IPS-NIHi7 (cell line): Measurements from ENCODE around the gene ENTPD1.

Experiments
- DNase-seq: peaks from one replicate; pipeline ENCODE4 v3.0.0; 2012; ENCODE audit warnings: mixed read lengths; ENCODE audit errors: extremely low spot score

The ENTPD1 gene

DNA sequence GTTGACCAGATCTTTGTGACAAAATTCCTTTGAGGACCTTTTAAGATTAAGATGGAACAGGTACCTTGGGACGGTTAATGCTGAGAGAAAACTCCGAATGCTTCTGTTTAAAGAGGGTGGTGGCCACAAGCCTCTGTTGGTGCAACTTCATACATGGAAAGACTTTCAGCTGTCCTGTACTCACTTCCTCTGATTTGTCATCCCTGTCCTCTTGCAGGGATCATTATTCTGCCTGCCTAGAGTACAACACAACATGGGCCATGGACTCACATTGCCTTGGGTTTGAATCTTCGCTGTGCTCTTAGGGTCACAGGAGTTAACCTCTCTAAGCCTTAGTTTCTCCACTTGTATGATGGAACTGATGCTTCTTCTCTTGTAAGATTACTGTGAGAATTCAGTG, 75.1 kb downstream of the ENTPD1 start:
- no peak for DNase-seq

DNA sequence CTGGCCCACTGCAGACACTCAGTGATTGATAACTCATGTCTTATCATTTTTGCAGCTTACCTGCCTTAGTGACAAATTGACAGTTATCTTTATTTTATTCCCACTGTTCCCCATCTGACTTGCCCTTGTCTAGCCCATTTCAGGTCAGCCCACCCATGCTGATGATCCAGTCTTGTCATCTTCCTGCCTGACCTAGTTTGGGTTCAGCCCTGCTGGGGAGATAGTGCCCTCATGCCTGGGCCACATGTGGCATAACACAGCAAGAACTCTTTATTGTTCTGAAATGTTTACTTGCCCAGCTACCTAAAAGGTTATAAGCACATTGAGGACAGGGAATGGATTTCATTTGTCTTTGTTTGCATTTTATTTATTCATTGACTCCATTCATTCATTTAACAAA, 75.6 kb downstream of the ENTPD1 start:
- DNase-seq, result no peak

DNA sequence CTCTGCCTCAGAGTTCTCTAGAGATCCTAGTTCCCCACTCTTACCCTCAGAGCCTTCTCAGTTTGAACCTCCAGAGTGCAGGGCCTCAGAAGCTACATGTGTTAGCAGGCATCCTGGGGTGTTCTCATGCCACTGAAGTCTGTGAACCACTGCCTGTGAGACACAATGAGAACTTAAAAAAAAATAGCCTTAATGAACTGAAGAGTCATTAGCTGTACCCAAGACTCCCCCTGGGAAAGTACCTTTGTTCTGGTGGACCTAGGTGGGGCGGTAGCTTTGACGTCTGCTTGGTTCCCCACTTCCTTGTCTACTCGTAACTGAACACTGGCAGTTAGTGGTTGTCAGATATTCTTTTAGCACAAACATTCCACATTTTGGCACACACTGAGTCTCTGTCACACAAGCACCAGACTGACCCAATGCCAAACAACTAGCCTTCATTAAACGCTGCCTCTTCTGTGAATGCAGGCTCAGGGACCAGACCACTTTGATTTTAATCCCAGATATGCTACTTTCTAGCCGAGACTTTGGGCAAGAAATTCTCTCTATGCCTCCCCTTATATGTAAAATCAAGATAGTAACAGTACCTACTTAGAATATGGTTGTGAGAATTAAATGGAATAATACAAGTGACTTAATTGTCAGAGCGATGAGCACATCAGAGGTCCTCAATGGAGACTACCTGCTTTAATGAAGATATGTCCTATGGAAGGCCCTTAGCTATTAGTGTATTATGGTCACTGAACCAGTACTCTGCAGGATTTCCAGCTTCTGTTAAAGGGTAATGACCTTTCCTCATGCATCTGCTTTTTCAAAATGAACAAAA, 76.5 kb downstream of the ENTPD1 start:
- no peak for DNase-seq

DNA sequence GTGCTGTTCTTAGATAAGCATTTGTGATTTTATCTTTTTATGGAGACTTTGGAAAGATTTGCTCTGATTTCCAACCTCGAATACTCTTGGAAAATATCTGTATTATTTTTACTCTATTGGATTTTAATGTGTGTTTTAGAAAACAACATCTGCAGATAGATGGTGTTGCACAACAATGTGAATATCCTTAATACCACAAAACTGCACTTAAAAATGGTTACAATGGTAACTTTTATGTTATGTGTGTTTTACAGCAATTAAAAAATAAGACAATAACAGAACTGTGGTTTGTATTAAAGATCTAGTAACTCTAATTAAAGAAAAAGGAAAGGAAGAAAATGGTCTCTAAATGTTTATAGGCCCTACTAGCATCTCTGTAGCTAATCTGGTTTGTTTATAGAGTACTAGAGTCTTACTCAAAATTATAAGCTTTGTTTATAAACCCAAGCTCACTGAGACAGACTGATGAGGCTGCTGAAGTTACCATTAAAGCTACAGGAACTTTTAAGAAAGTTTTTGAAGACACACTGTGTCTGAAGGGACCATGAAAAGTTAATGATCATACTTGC, 77.2 kb downstream of the ENTPD1 start:
- DNase-seq, result no peak

DNA sequence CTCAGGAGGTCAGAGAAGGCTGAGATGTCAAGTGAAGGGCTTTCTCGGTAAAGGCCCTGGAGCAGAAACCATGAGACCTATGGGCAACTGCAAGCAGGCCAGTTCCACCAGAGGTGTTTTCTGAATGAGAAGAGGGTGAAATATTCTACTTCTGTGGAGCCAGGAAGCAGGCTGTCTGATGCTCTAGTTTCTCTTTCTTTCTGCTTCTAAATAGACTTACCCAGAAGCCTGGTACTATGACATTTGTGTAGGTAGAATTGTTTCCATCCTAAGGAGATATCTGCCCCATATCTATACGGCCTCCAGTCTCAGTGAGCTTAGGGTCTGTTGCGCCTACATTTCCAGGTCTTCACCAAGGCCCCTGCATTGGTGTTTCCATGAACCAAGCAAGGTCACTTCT, 78.4 kb downstream of the ENTPD1 start:
- no peak for DNase-seq

DNA sequence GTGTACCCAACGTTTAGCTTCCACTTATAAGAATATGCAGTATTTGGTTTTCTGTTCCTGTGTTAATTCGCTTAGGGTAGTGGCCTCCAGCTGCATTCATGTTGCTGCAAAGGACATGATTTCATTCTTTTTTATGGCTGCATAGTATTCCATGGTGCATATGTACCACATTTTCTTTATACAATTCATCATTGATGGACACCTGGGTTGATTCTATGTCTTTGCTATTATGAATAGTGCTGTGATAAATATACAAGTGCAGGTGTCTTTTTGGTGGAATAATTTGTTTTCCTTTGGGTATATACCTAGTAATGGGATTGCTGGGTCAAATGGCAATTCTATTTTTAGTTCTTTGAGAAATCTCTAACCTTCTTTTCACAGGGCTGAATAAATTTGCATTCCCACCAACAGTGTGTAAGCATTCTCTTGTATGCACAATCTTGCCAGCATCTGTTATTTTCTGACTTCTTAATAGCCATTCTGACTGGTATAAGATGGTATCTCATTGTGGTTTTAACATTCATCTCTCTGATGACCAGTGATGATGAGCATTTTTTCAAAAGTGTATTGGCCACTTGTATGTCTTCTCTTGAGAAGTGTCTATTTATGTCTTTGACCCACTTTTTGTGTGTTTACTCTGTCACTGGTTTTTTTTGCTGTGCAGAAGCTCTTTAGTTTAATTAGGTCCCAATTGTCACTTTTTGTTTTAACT, 79.3 kb downstream of the ENTPD1 start:
- DNase-seq, result no peak

DNA sequence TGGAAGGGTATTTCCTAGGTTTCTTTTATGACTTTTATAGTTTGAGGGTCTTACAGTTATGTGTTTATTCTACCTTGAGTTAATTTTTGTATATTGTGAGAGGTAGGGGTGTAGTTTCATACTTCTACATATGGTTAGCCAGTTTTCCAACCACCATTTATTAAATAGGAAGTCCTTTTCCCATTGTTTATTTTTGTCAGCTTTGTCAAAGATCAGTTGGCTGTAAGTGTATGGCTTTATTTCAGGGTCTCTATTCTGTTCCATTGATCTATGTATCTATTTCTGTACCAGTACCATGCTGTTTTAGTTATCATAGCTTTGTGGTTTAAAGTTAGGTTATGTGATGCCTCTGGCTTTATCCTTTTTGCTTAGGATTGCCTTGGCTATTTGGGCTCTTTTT, 79.9 kb downstream of the ENTPD1 start:
- no peak for DNase-seq

DNA sequence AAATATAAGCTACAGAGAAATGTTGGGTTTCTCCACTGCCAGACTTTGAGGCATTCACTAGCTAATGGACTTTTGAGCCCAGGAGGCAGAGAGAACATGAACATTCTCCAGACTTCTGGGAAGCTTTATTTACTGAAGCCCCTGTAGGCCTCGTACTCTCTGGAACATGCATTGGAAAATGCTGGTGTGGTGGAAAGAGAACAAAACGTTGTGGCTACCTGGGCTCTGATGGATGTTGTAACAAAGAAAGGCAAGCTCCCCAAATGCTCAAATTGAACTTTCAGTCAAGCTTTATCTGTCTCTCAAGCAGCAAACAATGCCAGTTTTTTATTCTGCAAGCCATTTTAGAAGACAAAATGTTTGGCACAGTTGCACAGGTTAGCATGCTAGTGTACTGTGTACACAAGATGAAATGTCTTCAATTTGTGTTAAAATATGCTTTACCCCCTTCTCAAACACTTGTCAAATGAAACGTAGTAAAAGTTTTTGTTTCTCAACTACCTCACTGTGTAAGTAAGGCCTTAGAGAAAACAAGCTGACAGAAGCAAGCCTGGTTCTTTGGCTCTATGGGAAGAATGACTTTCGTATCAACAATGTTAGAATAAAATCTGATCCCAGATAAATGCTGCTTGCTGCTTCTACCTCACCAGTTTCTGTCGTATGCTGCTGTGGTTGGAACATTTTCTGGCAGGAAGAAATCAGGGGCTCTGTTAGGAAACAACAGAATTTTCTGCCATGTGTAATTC, 80.8 kb downstream of the ENTPD1 start:
- no peak for DNase-seq

DNA sequence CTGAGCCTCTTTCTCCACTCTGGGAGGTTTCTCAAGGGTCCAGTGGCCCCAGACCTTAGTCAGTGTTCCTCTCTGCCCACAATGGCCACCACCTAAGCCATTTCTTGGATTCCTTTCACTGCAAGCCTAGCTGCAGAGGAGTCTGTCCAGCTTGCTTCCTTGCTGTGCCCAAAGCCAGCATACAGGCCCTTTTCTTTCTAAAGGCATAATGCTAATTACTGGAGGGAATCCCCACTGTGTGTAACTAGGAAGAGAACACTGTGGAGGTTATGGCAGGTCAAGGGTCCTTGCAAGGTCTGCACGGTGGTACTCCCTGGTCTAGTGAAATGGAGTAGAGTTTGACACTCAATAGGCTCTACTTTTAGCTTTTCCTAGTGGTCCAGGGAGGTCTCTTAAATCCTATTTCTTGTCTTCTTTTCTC, 81.4 kb downstream of the ENTPD1 start:
- DNase-seq, result no peak

DNA sequence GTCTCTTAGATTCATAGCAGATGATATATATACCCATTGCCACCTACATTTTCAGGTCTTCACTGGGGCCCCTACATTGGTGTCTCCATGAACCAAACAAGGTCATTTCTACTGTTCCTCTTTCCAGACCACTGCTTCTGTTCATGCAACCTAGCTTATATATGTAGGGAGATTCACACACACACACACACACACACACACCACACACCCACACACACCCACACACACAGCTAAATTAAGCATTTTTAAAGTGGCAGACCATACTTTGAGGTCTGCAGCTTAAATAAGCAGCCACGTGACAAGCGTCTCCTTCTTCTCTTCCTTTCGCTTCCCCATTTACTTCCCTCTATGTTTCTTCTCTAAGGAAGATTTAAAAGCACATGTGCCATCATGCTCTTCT, 81.8 kb downstream of the ENTPD1 start:
- no peak for DNase-seq

DNA sequence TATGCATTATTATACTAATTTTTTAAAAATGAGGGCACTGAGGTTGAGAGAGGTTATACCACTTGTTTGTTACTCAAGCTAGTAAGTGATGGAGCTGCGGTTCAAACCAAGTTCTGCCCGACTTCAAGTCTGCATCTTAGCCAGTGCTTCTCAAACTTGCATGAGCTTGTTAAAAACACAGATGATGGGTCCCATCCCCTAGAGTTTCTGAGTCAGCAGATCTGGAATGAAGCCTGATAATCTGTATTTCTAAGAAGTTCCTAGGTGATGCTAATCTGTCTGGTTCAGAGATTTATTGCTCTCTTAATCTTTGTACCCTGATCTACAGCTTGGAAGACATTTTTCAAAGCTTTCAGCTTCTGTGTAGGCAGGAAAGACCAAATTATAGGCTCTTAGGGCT, 84.2 kb downstream of the ENTPD1 start:
- no peak for DNase-seq

DNA sequence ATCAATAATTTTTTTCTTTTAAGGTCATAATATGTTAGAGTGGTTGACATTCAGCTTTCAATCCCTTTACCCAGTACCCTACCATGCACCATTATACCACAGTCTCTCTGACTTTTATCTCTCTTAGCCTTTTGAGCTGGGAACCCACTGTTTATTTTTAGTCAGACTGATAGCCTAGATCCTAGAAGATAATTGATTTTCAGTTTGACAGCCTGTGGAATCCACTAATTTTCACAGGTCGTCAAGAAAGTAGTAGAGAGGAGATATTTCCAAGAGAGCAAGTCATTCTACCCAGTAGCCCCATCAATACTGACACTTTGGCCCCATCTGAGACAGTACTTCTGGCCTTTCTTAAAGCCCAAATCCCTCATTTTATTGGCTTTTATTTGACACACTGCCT, 84.7 kb downstream of the ENTPD1 start:
- DNase-seq, result no peak

DNA sequence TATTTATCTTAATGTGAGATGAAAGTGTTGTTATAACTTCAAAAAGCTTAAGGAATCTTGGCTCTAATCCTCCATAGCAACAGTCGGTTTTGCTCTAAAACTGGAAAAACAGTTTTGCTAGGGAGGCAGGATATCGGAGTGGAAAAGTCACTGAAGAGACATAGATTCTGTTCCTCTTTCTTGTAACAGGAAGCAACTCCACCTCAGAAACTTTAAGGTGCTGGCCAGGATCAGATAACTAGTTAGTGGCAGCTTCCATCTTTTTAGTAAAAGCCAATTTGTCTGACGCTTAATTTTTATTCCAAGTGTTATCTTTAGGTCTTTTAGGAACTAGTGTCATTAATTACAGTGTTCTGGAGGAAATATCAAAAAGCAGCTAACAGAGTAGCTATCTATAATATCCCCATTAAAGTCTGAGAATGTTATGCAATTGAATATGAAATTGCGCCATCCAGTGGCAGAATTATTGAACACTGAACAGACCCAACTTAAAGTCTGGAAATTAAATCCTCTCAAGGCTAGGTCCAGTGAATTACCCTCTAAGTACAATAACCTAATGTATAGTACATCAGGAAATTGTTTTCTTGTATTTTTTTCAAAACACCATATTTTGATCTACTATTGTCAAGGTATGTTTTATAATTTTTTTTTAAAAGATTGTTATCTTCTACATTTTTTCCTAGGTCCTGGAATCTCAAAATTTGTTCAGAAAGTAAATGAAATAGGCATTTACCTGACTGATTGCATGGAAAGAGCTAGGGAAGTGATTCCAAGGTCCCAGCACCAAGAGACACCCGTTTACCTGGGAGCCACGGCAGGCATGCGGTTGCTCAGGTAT, 85.9 kb downstream of the ENTPD1 start:
- DNase-seq, result peak; percentile 38

DNA sequence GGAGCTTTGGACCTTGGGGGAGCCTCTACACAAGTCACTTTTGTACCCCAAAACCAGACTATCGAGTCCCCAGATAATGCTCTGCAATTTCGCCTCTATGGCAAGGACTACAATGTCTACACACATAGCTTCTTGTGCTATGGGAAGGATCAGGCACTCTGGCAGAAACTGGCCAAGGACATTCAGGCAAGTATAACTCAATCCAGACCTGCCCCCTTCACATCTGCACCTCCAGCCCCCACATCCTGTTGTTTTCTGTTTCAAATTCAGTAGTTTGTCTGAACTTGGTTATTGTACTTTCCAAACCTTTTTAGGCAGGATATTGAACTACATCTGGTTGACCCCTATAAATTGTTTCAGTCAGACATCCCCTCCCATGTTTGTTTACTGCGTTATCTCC, 89.4 kb downstream of the ENTPD1 start:
- DNase-seq, result no peak

DNA sequence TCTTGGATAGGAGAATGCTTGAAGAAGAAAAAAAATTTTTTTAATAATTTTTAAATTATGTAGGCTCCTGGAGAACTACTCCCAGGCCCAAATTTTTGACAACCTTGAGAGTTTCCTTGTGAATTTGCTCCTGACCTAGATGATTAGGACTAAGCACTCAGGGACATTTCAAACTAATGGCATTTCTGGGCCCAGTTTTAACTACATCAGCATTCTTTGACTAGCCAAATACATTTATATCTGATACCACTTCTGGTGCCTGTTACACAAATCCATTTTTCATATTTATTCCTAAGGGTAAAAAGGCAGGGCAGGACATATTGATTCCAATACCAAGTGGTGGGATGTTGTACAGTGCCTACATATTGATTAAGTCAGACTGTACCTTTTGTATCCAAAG, 91.0 kb downstream of the ENTPD1 start:
- no peak for DNase-seq

DNA sequence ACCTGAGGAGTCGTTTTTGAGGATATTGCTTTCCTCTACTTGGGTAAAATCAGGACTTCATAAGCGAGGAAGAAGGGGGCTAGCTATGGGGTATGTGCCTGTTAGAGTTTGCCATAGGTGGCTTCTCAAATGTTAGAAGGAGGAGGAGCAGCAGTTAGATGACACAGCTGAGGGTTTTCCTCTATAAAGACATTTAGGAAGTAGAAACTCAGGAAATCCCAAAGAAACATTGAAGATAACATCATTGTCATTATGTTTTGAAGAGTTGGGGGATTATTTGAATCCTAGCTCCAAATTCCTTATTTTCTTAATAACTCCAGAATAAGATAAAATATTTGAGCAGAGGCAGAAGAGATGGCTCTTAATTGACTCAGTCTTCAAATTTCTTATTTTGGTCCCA, 92.9 kb downstream of the ENTPD1 start:
- DNase-seq, result no peak

DNA sequence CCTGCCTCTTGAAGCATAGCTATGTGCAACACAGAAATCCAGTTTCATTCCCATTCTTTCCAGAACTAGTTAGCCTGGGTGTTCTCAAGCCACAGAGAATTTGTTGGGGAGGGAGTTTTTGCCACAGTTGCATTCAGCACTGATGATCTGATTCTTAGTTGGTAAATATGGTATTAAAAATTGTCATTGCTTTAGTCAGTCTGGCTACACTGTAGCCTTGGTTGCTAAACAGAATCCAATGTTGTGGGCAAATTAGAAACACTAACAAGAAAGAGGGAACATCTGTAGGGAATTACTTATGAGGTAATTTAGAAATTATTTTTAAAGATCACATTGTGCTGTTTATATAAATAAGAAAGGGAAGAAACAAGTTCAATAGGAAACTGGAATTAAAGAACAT, 94.8 kb downstream of the ENTPD1 start:
- DNase-seq, result no peak

DNA sequence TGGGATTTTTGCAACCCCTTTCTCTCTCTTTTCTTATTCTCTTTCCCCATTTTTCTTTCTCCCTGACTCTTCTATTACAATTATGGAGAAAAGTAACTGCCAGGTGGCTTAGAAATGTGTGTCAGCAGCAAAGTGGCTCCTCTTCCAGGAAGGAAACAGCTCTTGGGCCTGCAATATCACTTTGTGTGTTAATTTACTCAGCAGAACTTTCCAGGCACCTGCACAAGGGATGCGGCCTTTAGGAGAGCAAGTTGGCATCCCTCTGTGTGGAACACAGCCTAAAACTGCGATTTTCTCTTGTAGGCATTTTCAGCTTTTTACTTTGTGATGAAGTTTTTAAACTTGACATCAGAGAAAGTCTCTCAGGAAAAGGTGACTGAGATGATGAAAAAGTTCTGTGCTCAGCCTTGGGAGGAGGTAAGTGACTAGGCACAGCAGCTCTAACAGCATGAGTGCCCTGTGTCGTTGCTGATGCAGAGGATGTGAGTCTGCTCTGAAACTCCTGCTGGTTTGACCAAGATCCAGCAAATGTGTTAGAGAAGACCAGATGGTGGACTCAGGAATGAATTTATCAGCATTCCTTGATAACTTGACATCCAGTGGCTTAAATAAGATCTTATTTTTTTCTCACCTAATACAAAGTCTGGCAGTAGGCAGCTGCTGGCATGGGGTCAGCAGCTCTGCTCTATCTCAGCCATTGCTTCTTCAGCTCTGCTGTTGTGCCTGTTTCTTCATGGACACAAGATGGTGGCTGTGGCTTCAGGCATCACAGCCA, 104.4 kb downstream of the ENTPD1 start:
- no peak for DNase-seq

DNA sequence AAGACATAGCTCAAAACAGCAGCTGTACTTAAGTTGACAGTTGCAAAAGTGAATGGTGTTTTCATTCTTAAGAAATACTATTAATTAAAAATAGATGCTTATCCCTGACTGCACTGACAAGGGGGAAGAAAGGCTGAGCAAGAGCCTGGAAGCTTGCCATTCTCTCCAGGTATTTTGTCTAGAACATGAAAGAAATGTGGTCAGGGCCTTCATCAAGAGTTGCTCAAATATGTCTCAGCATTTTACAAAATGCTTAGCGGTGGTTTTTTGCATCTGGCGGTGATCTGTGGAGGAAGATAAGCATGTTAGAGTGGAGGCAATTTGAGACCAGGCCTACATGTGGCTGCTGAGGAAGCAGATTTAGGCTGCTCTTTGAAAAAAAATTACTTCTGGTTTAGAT, 105.4 kb downstream of the ENTPD1 start:
- DNase-seq, result no peak

DNA sequence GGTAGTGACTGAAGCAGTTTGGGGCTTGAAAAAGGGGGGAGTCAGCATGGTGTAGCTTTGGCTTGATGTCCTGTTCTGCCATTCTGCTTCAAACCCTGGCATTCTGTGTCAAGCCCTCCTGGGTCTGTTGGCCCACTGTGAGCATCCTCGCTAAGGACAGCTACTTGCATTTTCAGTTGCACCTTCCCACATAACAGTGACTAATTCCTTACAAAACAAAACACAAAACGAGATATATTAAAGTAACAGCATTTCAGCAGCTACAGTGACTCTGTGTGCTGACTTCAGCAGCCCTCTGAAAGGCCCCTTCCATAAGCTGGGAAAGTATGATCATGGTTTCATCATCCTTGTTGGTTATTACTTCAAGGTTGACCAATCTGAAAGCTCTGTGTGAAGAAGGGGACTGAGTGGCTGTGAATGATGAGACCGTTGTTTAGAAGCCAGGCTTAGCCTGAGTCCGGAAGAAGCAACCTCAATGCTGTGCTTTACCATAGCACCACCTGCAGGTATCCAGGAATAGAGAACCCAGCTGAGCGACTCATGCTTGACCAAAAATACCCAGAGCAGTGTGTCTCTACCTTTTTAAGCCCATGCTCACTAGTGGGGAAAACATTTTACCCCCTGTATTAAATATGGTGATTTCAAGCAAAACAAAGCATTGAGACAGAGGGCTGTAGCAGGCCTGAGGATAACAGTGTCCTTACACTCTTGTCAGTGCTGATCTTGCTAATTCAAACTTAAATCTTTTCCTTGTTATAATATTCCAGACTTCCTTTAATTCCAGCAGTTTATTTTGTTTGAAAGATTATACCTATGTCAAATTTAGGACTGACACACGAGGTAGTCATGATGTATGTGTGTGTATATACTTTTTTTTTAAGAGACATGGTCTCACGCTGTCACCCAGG, 109.2 kb downstream of the ENTPD1 start:
- DNase-seq, result peak; percentile 87
